Measurements from ENCODE around the gene CALCOCO2.
"Not testable (repeated sequence)": the region's sequence is repeated elsewhere in the genome, so short reads cannot be mapped to it uniquely, and the experiment has no call there.

Gene CALCOCO2

GRCh38 chr17:48830840-48831548, at the start of gene CALCOCO2:
CALCOCO2 (plus strand) TSS chr17:48831035; CDS start chr17:48841708, 10,673 bp downstream.
- no peak for DNase-seq (ENCODE audit: low read depth)

- DNase-seq (ENCODE audit: low read depth) = no peak
Measured at GRCh38 chr17:48787828-48788227, 43.0 kb upstream of the CALCOCO2 start.

GRCh38 chr17:48790607-48791127, 40.2 kb upstream of the CALCOCO2 start:
- no peak for DNase-seq (ENCODE audit: low read depth)

- DNase-seq (ENCODE audit: low read depth) = peak; percentile 38
Measured at GRCh38 chr17:48791128-48792032, 39.5 kb upstream of the CALCOCO2 start.

- DNase-seq (ENCODE audit: low read depth) = no peak
Measured at GRCh38 chr17:48792033-48792798, 38.6 kb upstream of the CALCOCO2 start.

- no peak for DNase-seq (ENCODE audit: low read depth)
Measured at GRCh38 chr17:48795444-48796162, 35.2 kb upstream of the CALCOCO2 start.

- not testable (repeated sequence) for DNase-seq (ENCODE audit: low read depth)
Measured at GRCh38 chr17:48796163-48796522, 34.7 kb upstream of the CALCOCO2 start.

- DNase-seq (ENCODE audit: low read depth) = no peak
Measured at GRCh38 chr17:48799069-48799723, 31.6 kb upstream of the CALCOCO2 start.

GRCh38 chr17:48800626-48801217, 30.1 kb upstream of the CALCOCO2 start:
- no peak for DNase-seq (ENCODE audit: low read depth)

GRCh38 chr17:48804936-48805411, 25.9 kb upstream of the CALCOCO2 start:
- no peak for DNase-seq (ENCODE audit: low read depth)

- DNase-seq (ENCODE audit: low read depth) = no peak
Measured at GRCh38 chr17:48809182-48809581, 21.7 kb upstream of the CALCOCO2 start.

- no peak for DNase-seq (ENCODE audit: low read depth)
Measured at GRCh38 chr17:48812001-48812400, 18.8 kb upstream of the CALCOCO2 start.

GRCh38 chr17:48814504-48814903, 16.3 kb upstream of the CALCOCO2 start:
- no peak for DNase-seq (ENCODE audit: low read depth)

- DNase-seq (ENCODE audit: low read depth) = no peak
Measured at GRCh38 chr17:48815311-48815710, 15.5 kb upstream of the CALCOCO2 start.

- DNase-seq (ENCODE audit: low read depth) = no peak
Measured at GRCh38 chr17:48816438-48816773, 14.4 kb upstream of the CALCOCO2 start.

GRCh38 chr17:48816774-48817590, 13.9 kb upstream of the CALCOCO2 start, which contains the start of gene TTLL6:
TTLL6 (minus strand) TSS chr17:48817229; CDS start chr17:48817072, 157 bp downstream.
- no peak for DNase-seq (ENCODE audit: low read depth)

- DNase-seq (ENCODE audit: low read depth) = no peak
Measured at GRCh38 chr17:48818361-48818841, 12.4 kb upstream of the CALCOCO2 start.

GRCh38 chr17:48819466-48819865, 11.4 kb upstream of the CALCOCO2 start:
- no peak for DNase-seq (ENCODE audit: low read depth)

GRCh38 chr17:48820936-48821335, 9.9 kb upstream of the CALCOCO2 start:
- not testable (repeated sequence) for DNase-seq (ENCODE audit: low read depth)

Data from non-pigmented ciliary epithelial cell (primary cell).